Activated T-cell treated with anti-CD3 and anti-CD28 coated beads, Interleukin-2, amount 50 U/mL, for 1 hour (primary cell): ENCODE measurements around the gene RNF167.

Experiments
- DNase-seq: peaks from one replicate; pipeline ENCODE4 v3.0.0-alpha.2; 2020

RNF167 gene

GRCh38 chr17:4939796-4940554 is at the start of gene RNF167, which contains the start of gene SLC25A11:
Gene RNF167, plus strand, starts transcription at chr17:4940268. Its CDS starts 642 bp downstream, at chr17:4940910.
Gene SLC25A11, minus strand, starts transcription at chr17:4940046. Its CDS starts 136 bp downstream, at chr17:4939910.
- DNase-seq = peak; percentile 97

GRCh38 chr17:4891411-4892410 is 48.4 kb upstream of the RNF167 start:
- no peak for DNase-seq

- DNase-seq = no peak
Observed at GRCh38 chr17:4892499-4893221, 47.4 kb upstream of the RNF167 start.

DNA sequence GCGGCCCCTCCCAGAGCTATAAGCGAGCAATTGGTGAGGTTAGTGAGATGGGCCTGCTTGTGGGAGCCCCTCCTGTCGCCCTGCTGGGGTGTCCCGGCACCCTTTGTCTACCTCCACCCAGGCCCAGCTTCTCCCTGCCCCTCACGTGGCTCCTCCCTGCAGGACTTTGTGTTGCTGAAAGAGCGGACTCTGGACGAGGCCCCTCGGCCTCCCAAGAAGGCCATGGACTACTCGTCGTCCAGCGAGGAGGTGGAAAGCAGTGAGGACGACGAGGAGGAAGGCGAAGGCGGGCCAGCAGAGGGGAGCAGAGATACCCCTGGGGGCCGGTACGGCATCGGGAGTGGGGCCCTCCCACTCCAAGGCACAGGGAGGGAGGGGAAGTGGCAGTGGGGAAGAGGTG is 46.8 kb upstream of the RNF167 start:
- no peak for DNase-seq

DNA sequence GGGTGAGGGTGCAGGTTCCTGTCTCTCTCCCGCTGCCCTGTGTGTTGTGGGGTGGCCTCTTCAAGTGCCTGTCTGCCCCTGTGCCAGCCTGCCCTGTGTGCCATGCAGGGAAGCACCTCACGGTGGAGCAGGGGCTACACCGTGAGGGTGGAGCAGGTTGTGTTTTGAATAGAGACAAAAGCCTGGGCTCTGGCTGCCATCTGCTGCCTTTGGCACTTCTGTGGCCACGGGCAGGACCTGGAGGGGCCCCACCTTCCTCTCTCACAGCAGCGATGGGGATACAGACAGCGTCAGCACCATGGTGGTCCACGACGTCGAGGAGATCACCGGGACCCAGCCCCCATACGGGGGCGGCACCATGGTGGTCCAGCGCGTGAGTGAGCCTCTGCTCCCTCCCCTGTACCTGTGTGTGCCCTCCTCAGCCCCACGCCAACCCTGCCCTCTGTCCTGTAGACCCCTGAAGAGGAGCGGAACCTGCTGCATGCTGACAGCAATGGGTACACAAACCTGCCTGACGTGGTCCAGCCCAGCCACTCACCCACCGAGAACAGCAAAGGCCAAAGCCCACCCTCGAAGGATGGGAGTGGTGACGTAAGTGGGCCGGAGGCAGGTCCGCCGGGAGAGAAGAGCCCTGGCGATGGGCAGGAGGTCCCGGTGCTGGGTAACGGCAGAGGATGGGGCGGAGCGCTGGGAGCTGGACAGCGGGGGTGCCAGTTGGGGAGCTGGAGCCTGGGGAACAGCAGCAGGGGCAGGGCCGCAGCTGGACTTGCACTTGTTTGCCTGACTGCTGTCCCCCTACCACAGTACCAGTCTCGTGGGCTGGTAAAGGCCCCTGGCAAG is 46.1 kb upstream of the RNF167 start:
- DNase-seq = no peak

DNA sequence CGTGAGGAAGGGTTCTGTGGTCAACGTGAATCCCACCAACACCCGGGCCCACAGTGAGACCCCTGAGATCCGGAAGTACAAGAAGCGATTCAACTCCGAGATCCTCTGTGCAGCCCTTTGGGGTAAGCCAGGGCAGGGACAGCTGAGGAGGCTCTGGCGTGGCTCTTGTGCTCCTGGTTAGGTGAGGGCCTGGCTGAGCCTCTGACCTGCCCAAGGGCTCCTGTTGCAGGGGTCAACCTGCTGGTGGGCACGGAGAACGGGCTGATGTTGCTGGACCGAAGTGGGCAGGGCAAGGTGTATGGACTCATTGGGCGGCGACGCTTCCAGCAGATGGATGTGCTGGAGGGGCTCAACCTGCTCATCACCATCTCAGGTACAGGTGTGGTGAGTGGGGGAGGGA is 44.9 kb upstream of the RNF167 start:
- no peak for DNase-seq

GRCh38 chr17:4895657-4896331 is 44.3 kb upstream of the RNF167 start:
- no peak for DNase-seq

GRCh38 chr17:4896332-4897197 is 43.5 kb upstream of the RNF167 start:
- no peak for DNase-seq

DNA sequence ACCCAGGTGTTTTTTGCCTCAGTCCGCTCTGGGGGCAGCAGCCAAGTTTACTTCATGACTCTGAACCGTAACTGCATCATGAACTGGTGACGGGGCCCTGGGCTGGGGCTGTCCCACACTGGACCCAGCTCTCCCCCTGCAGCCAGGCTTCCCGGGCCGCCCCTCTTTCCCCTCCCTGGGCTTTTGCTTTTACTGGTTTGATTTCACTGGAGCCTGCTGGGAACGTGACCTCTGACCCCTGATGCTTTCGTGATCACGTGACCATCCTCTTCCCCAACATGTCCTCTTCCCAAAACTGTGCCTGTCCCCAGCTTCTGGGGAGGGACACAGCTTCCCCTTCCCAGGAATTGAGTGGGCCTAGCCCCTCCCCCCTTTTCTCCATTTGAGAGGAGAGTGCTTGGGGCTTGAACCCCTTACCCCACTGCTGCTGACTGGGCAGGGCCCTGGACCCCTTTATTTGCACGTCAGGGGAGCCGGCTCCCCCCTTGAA is 42.8 kb upstream of the RNF167 start:
- no peak for DNase-seq

DNA sequence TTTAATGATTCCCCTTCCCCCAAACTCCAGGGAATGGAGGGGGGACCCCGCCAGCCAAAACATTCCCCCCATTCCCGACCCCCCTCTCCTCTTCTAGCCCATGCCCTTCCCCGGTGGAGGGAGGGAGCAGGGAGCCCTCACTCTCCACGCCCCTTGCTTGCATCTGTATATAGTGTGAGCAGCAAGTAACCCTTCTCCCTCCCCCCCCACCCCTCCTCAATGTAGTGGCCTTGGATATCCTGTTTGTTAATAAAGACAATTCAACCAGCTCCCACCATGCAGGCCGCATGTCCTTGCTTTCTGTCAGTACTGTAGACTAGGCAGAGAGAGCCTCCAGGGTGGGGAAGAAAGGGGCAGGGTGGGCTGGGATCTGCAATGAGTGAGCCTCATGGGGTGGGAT is 42.3 kb upstream of the RNF167 start:
- no peak for DNase-seq

- no peak for DNase-seq
Observed at GRCh38 chr17:4898351-4898750, 41.7 kb upstream of the RNF167 start.

DNA sequence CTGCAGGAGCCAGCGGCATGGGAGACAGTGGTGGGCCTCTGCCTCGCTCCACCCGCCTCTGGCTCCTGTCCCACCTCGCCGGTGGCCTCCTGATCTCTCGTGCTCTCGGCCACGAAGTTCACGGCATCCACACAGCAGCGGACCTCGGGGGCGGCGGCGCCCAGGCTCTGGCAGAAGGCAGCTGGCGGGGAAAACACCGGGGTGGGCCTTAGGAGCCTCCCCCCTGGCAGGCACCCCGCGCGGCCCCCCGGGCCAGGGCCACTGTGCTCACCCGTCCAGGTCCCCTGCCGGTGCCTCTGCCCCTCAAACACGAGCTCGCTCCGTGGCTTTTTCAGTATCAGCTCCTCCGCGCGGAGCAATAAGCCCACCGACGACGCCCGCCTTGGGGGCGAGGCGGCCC is 41.1 kb upstream of the RNF167 start:
- no peak for DNase-seq

DNA sequence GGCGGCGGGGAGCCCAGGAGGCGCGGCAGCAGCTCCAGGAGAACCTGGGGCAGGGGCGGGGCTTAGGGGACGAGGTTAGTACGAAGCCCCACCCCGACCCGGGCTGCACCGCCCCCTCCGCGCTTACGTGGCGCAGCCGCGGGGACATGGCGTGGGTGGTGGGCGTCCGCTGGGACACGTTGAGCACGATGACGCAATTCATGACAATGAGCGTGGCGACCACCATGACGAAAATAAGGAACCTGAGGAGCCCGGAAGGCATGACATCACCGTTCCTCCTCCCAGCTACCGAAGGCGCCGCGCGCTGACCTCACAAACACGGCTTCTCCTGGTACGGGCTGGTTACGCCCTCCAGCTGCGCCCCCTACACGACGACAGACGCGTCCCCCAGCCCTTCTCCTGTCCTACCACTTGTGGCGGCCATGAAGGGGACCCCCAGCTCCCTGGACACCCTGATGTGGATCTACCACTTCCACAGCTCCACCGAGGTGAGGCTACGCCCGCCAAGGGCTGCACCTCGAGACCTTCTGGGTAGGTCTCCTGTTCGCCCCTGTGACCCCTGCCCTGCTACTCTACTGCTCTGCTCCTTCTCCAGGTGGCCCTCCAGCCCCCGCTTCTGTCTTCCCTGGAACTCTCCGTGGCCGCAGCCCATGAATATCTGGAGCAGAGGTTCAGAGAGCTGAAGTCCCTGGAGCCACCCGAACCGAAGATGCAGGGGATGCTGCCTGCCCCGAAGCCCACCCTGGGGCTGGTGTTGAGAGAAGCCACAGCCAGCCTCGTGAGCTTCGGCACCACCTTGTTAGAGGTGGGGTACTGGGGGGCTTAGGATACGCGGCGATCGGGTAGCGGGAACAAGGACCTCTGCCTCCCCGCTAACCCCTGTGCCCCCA is 40.5 kb upstream of the RNF167 start, which contains the start of gene C17orf107:
C17orf107 (plus strand) TSS at position 196 of the 890 bp plus-strand sequence; CDS start at position 423, 227 bp downstream.
- peak; percentile 98 for DNase-seq

DNA sequence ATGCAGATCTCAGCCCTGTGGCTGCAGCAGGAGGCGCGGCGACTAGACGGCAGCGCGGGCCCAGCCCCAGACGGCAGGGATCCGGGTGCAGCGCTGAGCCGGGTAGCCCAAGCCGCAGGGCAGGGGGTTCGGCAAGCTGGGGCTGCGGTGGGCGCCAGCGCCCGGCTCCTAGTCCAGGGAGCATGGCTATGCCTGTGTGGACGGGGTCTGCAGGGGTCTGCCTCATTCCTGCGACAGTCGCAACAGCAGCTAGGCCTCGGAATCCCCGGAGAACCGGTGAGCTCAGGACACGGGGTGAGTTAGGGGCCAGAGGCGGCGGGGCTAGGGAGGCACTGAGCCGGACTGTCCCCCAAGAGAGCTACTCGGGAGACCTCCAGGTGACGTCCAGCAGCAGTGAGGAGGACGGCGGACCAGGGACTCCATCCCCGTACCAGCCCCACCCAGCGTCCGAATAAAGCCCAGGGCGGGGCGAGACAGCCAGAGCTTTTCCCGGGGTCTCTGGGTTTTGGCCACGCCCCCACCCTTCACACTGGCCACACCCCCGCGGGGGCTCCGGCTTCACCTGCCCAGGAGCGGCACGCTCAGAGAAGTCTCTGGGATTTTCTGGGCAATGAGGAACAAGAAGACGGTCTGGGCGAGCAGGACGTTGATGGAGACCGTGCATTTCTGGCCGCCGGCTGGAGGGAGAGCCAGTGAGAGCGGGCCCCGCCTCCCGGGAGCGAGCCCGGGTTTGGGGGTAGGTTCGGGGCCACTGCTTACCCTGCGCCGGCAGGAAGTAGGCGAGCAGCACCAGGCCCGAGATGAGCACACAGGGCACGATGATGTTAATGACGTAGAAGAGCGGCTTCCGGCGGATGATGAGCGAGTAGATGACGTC is 39.6 kb upstream of the RNF167 start:
- peak; percentile 71 for DNase-seq

- DNase-seq = no peak
Observed at GRCh38 chr17:4901108-4901647, 38.9 kb upstream of the RNF167 start.

- peak; percentile 56 for DNase-seq
Observed at GRCh38 chr17:4901648-4902344, 38.3 kb upstream of the RNF167 start.

DNA sequence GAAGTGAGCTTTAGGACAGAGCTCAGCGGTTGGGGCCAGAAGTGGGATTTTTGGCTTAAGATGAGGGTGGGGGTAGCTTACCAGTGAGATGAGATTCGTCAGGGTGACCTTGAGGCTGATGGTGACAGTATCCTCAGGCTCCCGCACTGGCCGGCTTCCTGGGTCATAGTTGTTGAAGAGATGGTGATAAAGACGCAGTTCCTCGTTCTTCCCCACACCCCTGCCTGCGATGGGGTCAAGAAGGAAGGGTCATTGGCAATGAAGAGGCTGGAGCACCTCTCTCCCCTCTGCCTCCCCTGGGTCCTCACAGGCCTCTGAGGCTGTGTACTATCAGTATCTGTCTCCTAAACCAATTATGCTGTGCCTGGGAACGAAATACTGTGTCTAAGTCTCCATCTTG is 37.5 kb upstream of the RNF167 start:
- no peak for DNase-seq
